Endothelial cell of umbilical vein (primary cell): ENCODE measurements around the gene APOC3. TPM values are rescaled to one million over a fixed set of nuclear protein-coding genes. Genes with fewer than 3 reads are reported as not detected.

Experiments used
- BruUV-seq: library from RNA; stranded (reverse); fragments of 400-500 nt; replicated peaks from 2 replicates; lab custom pipeline; 2021; lab: Mats Ljungman, UMichigan
- CTCF ChIA-PET: fragments of 300-600, 350-600 bp; sonication (Branson Sonifier 250); formaldehyde crosslinking; loops from one replicate; lab custom pipeline; 2021; ENCODE audit warnings: antibody characterized with exemption, inconsistent platforms; lab: Charles Lee
- POLR2A ChIA-PET: fragments of 300-600, 350-600 bp; sonication (Branson Sonifier 250); formaldehyde crosslinking; loops from one replicate; lab custom pipeline; 2021; ENCODE audit warnings: antibody characterized with exemption, inconsistent platforms; lab: Charles Lee
- DNase-seq: peaks from one replicate; pipeline ENCODE4 v3.0.0-alpha.2; 2011; ENCODE audit warnings: low read depth, low spot score
- FAIRE-seq: peaks from 2 replicates; lab custom pipeline; 2011; peaks lifted over from hg19 to GRCh38; lab: Jason Lieb, UNC
- H2AFZ ChIP-seq: 2 replicates; pipeline ENCODE4 v1.6.0; 2012; ENCODE audit warnings: low read depth, low read length, control low read depth, inconsistent platforms
- H3K27ac ChIP-seq: 2 replicates; pipeline ENCODE4 v1.5.1; 2011; ENCODE audit warnings: low read depth, mild to moderate bottlenecking, control low read depth, low read length, moderate library complexity; ENCODE audit not compliant: insufficient read depth
- H3K27me3 ChIP-seq, 2 experiments: 2 replicates each; pipeline versions ENCODE4 v1.6.0 to v1.6.1; 2011; ENCODE audit warnings: low read length in 2 of 2, mixed read lengths in 1 of 2; ENCODE audit not compliant: control insufficient read depth in 2 of 2, insufficient read depth in 2 of 2
- H3K36me3 ChIP-seq, 2 experiments: 2 replicates in 1 of 2; 3 replicates in 1 of 2; pipeline ENCODE4 v1.5.1; 2011; ENCODE audit warnings: low read length in 2 of 2, mild to moderate bottlenecking in 1 of 2, moderate library complexity in 1 of 2; ENCODE audit not compliant: control insufficient read depth in 2 of 2, insufficient read depth in 2 of 2; ENCODE audit errors: extremely low read depth in 1 of 2
- H3K4me1 ChIP-seq: 3 replicates; pipeline ENCODE4 v1.5.1; 2011; ENCODE audit warnings: mild to moderate bottlenecking, low read length; ENCODE audit not compliant: control insufficient read depth, insufficient read depth; ENCODE audit errors: extremely low read depth
- H3K4me2 ChIP-seq: 2 replicates; pipeline ENCODE4 v1.6.1; 2011; ENCODE audit warnings: low read length, control low read depth, mixed read lengths; ENCODE audit not compliant: insufficient read depth
- H3K4me3 ChIP-seq, 3 experiments: fragments of 200-600 bp in 1 of 3; sonication (generic), shearing (Covaris generic) in 1 of 3; replicated peaks in 1 of 3; 2 replicates each; pipeline ENCODE4 v1.5.1; 2011 to 2016; ENCODE audit warnings: control low read depth in 3 of 3, low read length in 3 of 3, mild to moderate bottlenecking in 2 of 3, inconsistent platforms in 1 of 3, low read depth in 1 of 3, moderate library complexity in 1 of 3; ENCODE audit not compliant: insufficient read depth in 1 of 3
- H3K79me2 ChIP-seq: 2 replicates; pipeline ENCODE4 v1.6.0; 2012; ENCODE audit warnings: low read length, inconsistent platforms; ENCODE audit not compliant: control insufficient read depth, insufficient read depth
- H3K9ac ChIP-seq: replicated peaks from 2 replicates; pipeline ENCODE3; 2011; ENCODE audit warnings: low read length, control low read depth; ENCODE audit not compliant: insufficient read depth; ENCODE audit errors: extremely low read depth
- H3K9me1 ChIP-seq: replicated peaks from 3 replicates; pipeline ENCODE4 v1.6.0; 2011; ENCODE audit warnings: mild to moderate bottlenecking, low read length; ENCODE audit not compliant: control insufficient read depth, insufficient read depth; ENCODE audit errors: extremely low read depth
- H3K9me3 ChIP-seq: replicated peaks from 2 replicates; pipeline ENCODE4 v1.5.1; 2012; ENCODE audit warnings: low read length, inconsistent platforms; ENCODE audit not compliant: control insufficient read depth, insufficient read depth
- H4K20me1 ChIP-seq: replicated peaks from 2 replicates; pipeline ENCODE3; 2011; ENCODE audit warnings: mild to moderate bottlenecking, low read length; ENCODE audit not compliant: control insufficient read depth, insufficient read depth; ENCODE audit errors: extremely low read depth
- EZH2 ChIP-seq: IDR thresholded peaks from 2 replicates; pipeline ENCODE4 v1.6.1; 2012; ENCODE audit warnings: borderline replicate concordance, low read depth, mild to moderate bottlenecking, moderate library complexity, low read length, inconsistent platforms; ENCODE audit not compliant: severe bottlenecking
- FOS ChIP-seq: IDR thresholded peaks from 2 replicates; pipeline ENCODE4 v1.6.1; 2011; ENCODE audit warnings: mild to moderate bottlenecking, low read length, moderate library complexity, borderline replicate concordance; ENCODE audit not compliant: insufficient read depth
- GATA2 ChIP-seq: IDR thresholded peaks from 2 replicates; pipeline ENCODE4 v1.7.0; 2011; ENCODE audit warnings: low read depth, mild to moderate bottlenecking, moderate library complexity, mixed read lengths, low read length; ENCODE audit not compliant: insufficient read length, insufficient read depth
- JUN ChIP-seq: IDR thresholded peaks from 2 replicates; pipeline ENCODE4 v1.6.1; 2011; ENCODE audit warnings: borderline replicate concordance, low read depth; ENCODE audit not compliant: insufficient read length, insufficient read depth
- MYC ChIP-seq: IDR thresholded peaks from one replicate; pipeline ENCODE4 v1.6.1; 2011; ENCODE audit warnings: mild to moderate bottlenecking, low read depth, low read length
- POLR2A ChIP-seq: IDR thresholded peaks from 2 replicates; pipeline ENCODE4 v1.6.1; 2012; ENCODE audit warnings: low read depth, mild to moderate bottlenecking, control low read depth, low read length
- POLR2AphosphoS5 ChIP-seq: IDR thresholded peaks from 2 replicates; pipeline ENCODE4 v1.6.1; 2012; ENCODE audit warnings: low read depth, mild to moderate bottlenecking, control low read depth, low read length, moderate library complexity; ENCODE audit not compliant: insufficient read depth
- dilution Hi-C: fragments of 300-500 bp; cut with MboI; formaldehyde crosslinking; loops from one replicate; pipeline ENCODE4 v1.15.0; 2019; ENCODE audit warnings: low sequenced_read_pairs; ENCODE audit not compliant: extremely low pct_ligation_motif_present
- intact Hi-C: fragments of 100-400 bp; cut with micrococcal nuclease; formaldehyde crosslinking; loops from one replicate; pipeline ENCODE4 v1.10.0; 2022
- polyA plus RNA-seq, 4 experiments: library from polyadenylated mRNA; depleted of rRNA in 3 of 4; stranded (reverse) in 3 of 4; unstranded in 1 of 4; fragments of >200 nt; gene quantifications; 2 replicates each; pipeline versions ENCODE4 v1.2.1 to v1.2.3, GENCODE V29; 2011 to 2012; ENCODE audit warnings: missing spikeins in 1 of 4
- total RNA-seq: library from RNA; stranded (reverse); gene quantifications from 2 replicates; pipeline ENCODE4 v1.2.3, GENCODE V29; 2021
- TF ChIP-seq, protein P1 (sequence below): IDR thresholded peaks from 2 replicates; pipeline ENCODE4 v1.6.1; 2011; ENCODE audit not compliant: insufficient read depth, insufficient read length
- TF ChIP-seq, protein P2 (sequence below), 2 donors: IDR thresholded peaks; 1 replicate in 1 of 2; 2 replicates in 1 of 2; pipeline ENCODE4 v1.5.1; 2011; ENCODE audit warnings: low read length in 2 of 2, mild to moderate bottlenecking in 2 of 2, moderate library complexity in 2 of 2, control low read depth in 1 of 2, inconsistent platforms in 1 of 2, low read depth in 1 of 2; ENCODE audit not compliant: insufficient read depth in 1 of 2; ENCODE audit errors: extremely low read depth in 1 of 2

APOC3 gene
- total and polyA plus RNA-seq, 2 donors (not counting 3 experiments of a cell fraction or from before 2014, with no cell fraction given): not detected

DNA sequence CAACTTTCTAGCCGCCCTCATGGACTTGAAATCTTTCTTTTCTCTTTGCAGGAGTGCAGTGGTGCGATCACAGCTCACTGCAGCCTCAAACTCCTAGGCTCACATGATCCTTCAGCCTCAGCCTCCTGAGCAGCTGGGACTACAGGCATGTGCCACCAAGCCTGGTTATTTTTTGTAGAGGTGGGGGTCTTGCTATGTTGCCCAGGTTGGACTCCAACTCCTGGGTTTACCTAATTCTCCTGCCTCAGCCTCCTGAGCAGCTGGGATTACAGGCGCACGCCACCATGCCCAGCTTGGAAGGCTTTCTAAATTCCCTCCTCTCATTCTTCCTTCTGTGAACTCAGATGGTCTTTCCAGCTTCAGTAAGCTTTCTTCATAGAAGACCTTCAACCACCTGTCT lies 12.4 kb downstream of the APOC3 start:
- no TSS peak for BruUV-seq
- H3K36me3 ChIP-seq: peaks cover 0 to 13% of the 10 kb centered on the region in 2 experiments
- TF ChIP-seq POLR2AphosphoS5 (no peak), FOS (no peak), EZH2 (no peak), MYC (no peak), GATA2 (no peak), JUN (no peak)
- TF ChIP-seq, protein P1, sequence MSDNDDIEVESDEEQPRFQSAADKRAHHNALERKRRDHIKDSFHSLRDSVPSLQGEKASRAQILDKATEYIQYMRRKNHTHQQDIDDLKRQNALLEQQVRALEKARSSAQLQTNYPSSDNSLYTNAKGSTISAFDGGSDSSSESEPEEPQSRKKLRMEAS: no peak
- ChIA-PET POLR2A (no interaction called here), CTCF (interaction anchor here (1.8 kb wide), 1 partner anchor 51 kb away, joined by 7 read pairs; the partner anchor contains the start of gene APOA5)
- no peaks in the 10 kb centered on the region for H3K27me3 ChIP-seq
- DNase-seq: no peak
- no peaks in the 10 kb centered on the region for H3K4me1 ChIP-seq
- H3K9ac ChIP-seq: no peak overlapping the region
- no peak overlapping the region for H3K4me3 ChIP-seq
- no peak overlapping the region for H3K4me2 ChIP-seq
- no peaks in the 10 kb centered on the region for H3K79me2 ChIP-seq
- FAIRE-seq: no peak
- no peaks in the 10 kb centered on the region for H4K20me1 ChIP-seq
- intact Hi-C loops: no loop called here
- no peak overlapping the region for H2AFZ ChIP-seq
- dilution Hi-C loops: no loop called here
- no peak overlapping the region for H3K27ac ChIP-seq
- no peaks in the 10 kb centered on the region for H3K9me3 ChIP-seq
- H3K9me1 ChIP-seq: no peaks in the 10 kb centered on the region

DNA sequence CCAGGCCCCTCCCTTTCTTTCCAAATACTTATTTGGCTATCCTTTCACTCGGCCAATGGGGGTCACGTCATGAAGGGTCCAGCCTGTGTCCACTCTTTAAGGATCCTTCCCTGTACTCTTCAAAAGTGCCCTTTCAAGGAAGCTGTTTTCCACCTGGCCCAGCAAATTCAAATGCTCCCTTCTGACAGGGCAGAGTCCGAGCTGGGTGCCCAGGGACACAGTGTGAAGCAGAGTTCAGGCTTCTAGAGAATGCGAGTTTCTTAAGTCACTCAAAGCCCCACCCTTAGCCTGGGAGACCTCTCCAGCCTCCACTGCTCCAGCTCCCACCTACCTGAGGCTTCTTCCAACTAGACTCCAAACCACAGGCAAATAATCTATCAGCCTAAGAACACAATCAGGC lies 13.2 kb downstream of the APOC3 start:
- CTCF ChIA-PET: no interaction called here

More for the DNA sequence above, 13.2 kb downstream of the APOC3 start:
- H3K9ac ChIP-seq: no peak overlapping the region
- no peaks in the 10 kb centered on the region for H3K9me1 ChIP-seq
- no peak for DNase-seq
- no peaks in the 10 kb centered on the region for H3K79me2 ChIP-seq
- POLR2A ChIA-PET: no interaction called here
- BruUV-seq: no TSS peak
- intact Hi-C loops: no loop called here
- no peaks in the 10 kb centered on the region for H3K27me3 ChIP-seq
- no peak overlapping the region for H3K27ac ChIP-seq
- H3K9me3 ChIP-seq: no peaks in the 10 kb centered on the region
- no peak for FAIRE-seq
- dilution Hi-C loops: no loop called here
- no peak overlapping the region for H2AFZ ChIP-seq
- H3K36me3 ChIP-seq: peaks cover 0 to 16% of the 10 kb centered on the region in 2 experiments
- H3K4me1 ChIP-seq: no peaks in the 10 kb centered on the region
- H3K4me3 ChIP-seq: no peak overlapping the region
- TF ChIP-seq EZH2 (no peak), JUN (no peak), POLR2A (no peak), POLR2AphosphoS5 (no peak), MYC (no peak), FOS (no peak), GATA2 (no peak)
- TF ChIP-seq, protein P2, sequence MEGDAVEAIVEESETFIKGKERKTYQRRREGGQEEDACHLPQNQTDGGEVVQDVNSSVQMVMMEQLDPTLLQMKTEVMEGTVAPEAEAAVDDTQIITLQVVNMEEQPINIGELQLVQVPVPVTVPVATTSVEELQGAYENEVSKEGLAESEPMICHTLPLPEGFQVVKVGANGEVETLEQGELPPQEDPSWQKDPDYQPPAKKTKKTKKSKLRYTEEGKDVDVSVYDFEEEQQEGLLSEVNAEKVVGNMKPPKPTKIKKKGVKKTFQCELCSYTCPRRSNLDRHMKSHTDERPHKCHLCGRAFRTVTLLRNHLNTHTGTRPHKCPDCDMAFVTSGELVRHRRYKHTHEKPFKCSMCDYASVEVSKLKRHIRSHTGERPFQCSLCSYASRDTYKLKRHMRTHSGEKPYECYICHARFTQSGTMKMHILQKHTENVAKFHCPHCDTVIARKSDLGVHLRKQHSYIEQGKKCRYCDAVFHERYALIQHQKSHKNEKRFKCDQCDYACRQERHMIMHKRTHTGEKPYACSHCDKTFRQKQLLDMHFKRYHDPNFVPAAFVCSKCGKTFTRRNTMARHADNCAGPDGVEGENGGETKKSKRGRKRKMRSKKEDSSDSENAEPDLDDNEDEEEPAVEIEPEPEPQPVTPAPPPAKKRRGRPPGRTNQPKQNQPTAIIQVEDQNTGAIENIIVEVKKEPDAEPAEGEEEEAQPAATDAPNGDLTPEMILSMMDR (IDR thresholded peaks at IDR 0.05; ENCODE audit: extremely low read depth in 1 of 2, insufficient read depth in 1 of 2, low read depth in 1 of 2, low read length in 2 of 2): no peak
- TF ChIP-seq, protein P1: no peak
- no peak overlapping the region for H3K4me2 ChIP-seq
- no peaks in the 10 kb centered on the region for H4K20me1 ChIP-seq
